Right lobe of liver (tissue), 4 donors: Measurements from ENCODE around the gene ATP1A2.

Experiments
- CTCF ChIP-seq, 4 donors: fragments of 200-600 bp in 3 of 4; fragments of 450-650 bp in 1 of 4; IDR thresholded peaks; one replicate each; pipeline versions ENCODE4 v1.5.1 to v1.8.0; 2016 to 2022; ENCODE audit warnings: antibody characterized with exemption in 4 of 4, mild to moderate bottlenecking in 2 of 4
- POLR2A ChIP-seq: fragments of 450-650 bp; IDR thresholded peaks from one replicate; pipeline ENCODE4 v1.6.1; 2017; ENCODE audit warnings: antibody characterized with exemption, mild to moderate bottlenecking
- donor health status: DM: no; HTN: no; CAD: no.
- donor health status: DM: no; HTN: no; CAD: no.
- donor health status: DM: no; HTN: yes; CAD: no.

GRCh38 chr1:160120797-160121196 is 5.2 kb downstream of the ATP1A2 start:
- TF ChIP-seq CTCF (IDR thresholded peaks at IDR 0.05), result no peak
- no peak for TF ChIP-seq POLR2A
